RWPE2 (cell line): Measurements from ENCODE around the gene PCBP3.
"Not testable (repeated sequence)": the region's sequence is repeated elsewhere in the genome, so short reads cannot be mapped to it uniquely, and the experiment has no call there.

ENCODE experiments used
- ATAC-seq: fragments of 200-7000 bp; cut with Tn5 transposase; 3 replicates; pipeline ENCODE4 v1.9.1; 2021; ENCODE audit warnings: low read depth
- DNase-seq: peaks from one replicate; pipeline ENCODE4 v3.0.0-alpha.2; 2020; ENCODE audit warnings: low spot score
- H3K27ac ChIP-seq: fragments of 450-650 bp; 2 replicates; pipeline ENCODE4 v1.5.1; 2017; ENCODE audit warnings: mild to moderate bottlenecking; ENCODE audit not compliant: poor library complexity, severe bottlenecking
- H3K27me3 ChIP-seq: fragments of 250-450 bp; sonication (Bioruptor Pico); 2 replicates; pipeline ENCODE4 v1.5.1; 2021; ENCODE audit warnings: mild to moderate bottlenecking, moderate library complexity; ENCODE audit not compliant: insufficient read depth, poor library complexity, severe bottlenecking
- H3K36me3 ChIP-seq: fragments of 250-450 bp; sonication (Bioruptor Pico); 2 replicates; pipeline ENCODE4 v1.5.1; 2020; ENCODE audit warnings: low read depth, mild to moderate bottlenecking, moderate library complexity
- H3K4me1 ChIP-seq: fragments of 250-450 bp; sonication (Bioruptor Pico); 2 replicates; pipeline ENCODE4 v1.5.1; 2021; ENCODE audit warnings: mild to moderate bottlenecking, moderate library complexity; ENCODE audit not compliant: insufficient read depth, poor library complexity, severe bottlenecking
- H3K4me3 ChIP-seq: fragments of 250-450 bp; sonication (Bioruptor Pico); 2 replicates; pipeline ENCODE4 v1.5.1; 2021; ENCODE audit warnings: mild to moderate bottlenecking, moderate library complexity; ENCODE audit not compliant: severe bottlenecking
- H3K9me3 ChIP-seq: fragments of 250-450 bp; sonication (Bioruptor Pico); 2 replicates; pipeline ENCODE4 v1.5.1; 2021; ENCODE audit warnings: mild to moderate bottlenecking, moderate library complexity; ENCODE audit not compliant: severe bottlenecking
- CTCF ChIP-seq: fragments of 450-650 bp; IDR thresholded peaks from one replicate; pipeline ENCODE4 v1.5.1; 2017; ENCODE audit warnings: mild to moderate bottlenecking, moderate library complexity; ENCODE audit not compliant: poor library complexity, severe bottlenecking

Gene PCBP3

DNA sequence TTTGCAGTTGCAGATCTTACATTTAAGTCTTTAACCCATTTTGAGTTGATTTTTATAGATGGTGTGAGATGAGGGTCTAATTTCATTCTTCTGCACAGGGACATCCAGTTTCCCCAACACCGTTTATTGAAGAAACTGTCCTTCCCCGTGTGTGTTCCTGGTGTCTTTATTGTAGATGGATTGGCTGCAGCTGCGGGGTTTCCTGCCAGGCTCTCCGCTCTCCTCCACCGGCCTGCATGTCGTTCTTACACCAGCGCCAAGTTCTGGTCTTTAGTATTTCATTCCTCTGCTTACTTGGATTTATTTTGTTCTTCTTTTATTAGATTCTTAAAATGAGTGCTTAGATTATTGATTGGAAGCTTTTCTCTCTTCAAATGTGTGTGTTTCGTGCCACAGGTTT lies 239.1 kb downstream of the PCBP3 start:
- no peaks in the 10 kb centered on the region for H3K27me3 ChIP-seq
- DNase-seq (no peak), ATAC-seq (no peak)
- no peaks in the 10 kb centered on the region for H3K36me3 ChIP-seq
- TF ChIP-seq CTCF, result no peak
- no peak overlapping the region for H3K27ac ChIP-seq
- H3K9me3 ChIP-seq, result no peaks in the 10 kb centered on the region
- peaks cover 10% of the 10 kb centered on the region for H3K4me1 ChIP-seq
- H3K4me3 ChIP-seq, result no peak overlapping the region

- TF ChIP-seq CTCF, result no peak
- ATAC-seq (no peak), DNase-seq (no peak)
- H3K27ac ChIP-seq, result no peak overlapping the region
- no peak overlapping the region for H3K4me3 ChIP-seq
- H3K36me3 ChIP-seq, result no peaks in the 10 kb centered on the region
- peaks cover 10% of the 10 kb centered on the region for H3K4me1 ChIP-seq
- H3K27me3 ChIP-seq, result no peaks in the 10 kb centered on the region
- no peaks in the 10 kb centered on the region for H3K9me3 ChIP-seq
Observed at GRCh38 chr21:45883090-45883489, 239.6 kb downstream of the PCBP3 start.

GRCh38 chr21:45885597-45885929 lies 242.0 kb downstream of the PCBP3 start:
- no peak for TF ChIP-seq CTCF
- Histone ChIP-seq H3K4me1 (peaks cover 8% of the 10 kb centered on the region), H3K27me3 (no peaks in the 10 kb centered on the region), H3K4me3 (no peak overlapping the region), H3K27ac (no peak overlapping the region), H3K9me3 (no peaks in the 10 kb centered on the region), H3K36me3 (no peaks in the 10 kb centered on the region)
- DNase-seq, result no peak
- no peak for ATAC-seq

GRCh38 chr21:45885930-45886601 lies 242.5 kb downstream of the PCBP3 start:
- not testable (repeated sequence) for H3K9me3 ChIP-seq, H3K4me1 ChIP-seq, ATAC-seq, H3K27me3 ChIP-seq, H3K27ac ChIP-seq, H3K4me3 ChIP-seq, DNase-seq, H3K36me3 ChIP-seq

DNA sequence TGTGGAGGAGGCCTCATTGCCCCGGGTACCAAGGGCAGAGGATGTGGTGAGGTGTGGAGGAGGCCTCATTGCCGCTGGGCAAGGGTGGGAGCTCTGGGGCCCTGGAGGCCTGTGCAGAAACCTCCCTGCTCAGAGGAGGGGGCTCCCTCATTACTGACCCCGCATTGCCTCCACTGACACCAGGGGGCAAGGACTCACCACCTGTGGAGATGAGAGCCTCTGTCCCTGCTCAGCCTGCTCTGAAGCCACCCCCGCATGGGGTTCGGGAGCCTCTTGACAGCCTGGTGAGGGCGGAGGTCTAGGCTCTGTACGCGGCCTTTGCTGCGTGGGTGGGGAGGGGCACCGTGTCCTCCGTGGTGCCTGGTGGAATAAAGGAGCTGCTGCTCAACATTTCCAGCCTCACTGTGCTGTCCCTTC lies 243.1 kb downstream of the PCBP3 start:
- DNase-seq (peak; percentile 39), ATAC-seq (no peak)
- H3K27me3 ChIP-seq, result no peaks in the 10 kb centered on the region
- H3K36me3 ChIP-seq, result no peaks in the 10 kb centered on the region
- H3K27ac ChIP-seq, result no peak overlapping the region
- H3K4me3 ChIP-seq, result no peak overlapping the region
- H3K4me1 ChIP-seq, result peaks cover 7% of the 10 kb centered on the region
- TF ChIP-seq CTCF, result no peak
- no peaks in the 10 kb centered on the region for H3K9me3 ChIP-seq
